ENCODE measurements around the gene CCNE1.

DNA sequence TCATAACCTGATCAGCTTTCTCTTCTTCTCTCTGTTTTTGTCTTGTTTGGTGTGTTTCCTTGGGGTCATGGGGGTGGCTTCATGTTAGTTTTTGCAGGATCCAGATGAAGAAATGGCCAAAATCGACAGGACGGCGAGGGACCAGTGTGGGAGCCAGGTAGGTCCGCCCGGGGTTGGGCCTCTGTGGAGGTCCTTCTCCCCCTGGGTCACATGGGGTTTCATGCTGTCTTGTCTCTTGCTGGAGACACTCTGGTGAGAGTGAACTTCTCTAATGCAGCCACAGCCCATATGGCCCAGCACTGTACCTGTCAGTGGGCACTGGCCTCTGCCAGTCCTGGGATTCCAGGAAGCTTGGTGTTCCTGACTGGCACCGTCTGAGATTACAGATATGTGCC lies 1.1 kb downstream of the CCNE1 start:
- TF ChIP-seq, protein P1, sequence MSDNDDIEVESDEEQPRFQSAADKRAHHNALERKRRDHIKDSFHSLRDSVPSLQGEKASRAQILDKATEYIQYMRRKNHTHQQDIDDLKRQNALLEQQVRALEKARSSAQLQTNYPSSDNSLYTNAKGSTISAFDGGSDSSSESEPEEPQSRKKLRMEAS (CRISPR knock-in tag; IDR thresholded peaks at IDR 0.05): no peak
- TF ChIP-seq CTCF (IDR thresholded peaks at IDR 0.05) (no peak), CREB1 (CRISPR knock-in tag; IDR thresholded peaks at IDR 0.05) (no peak), NFYB (CRISPR knock-in tag; conservative IDR thresholded peaks at IDR 0.05; ENCODE audit: low read depth) (no peak), ATF3 (CRISPR knock-in tag; conservative IDR thresholded peaks at IDR 0.05) (no peak), GRHL2 (CRISPR knock-in tag; IDR thresholded peaks at IDR 0.05; ENCODE audit: insufficient replicate concordance, severe bottlenecking) (no peak), USF2 (CRISPR knock-in tag; IDR thresholded peaks at IDR 0.05) (no peak), ETV6 (CRISPR knock-in tag; IDR thresholded peaks at IDR 0.05) (no peak), ZBTB21 (CRISPR knock-in tag; IDR thresholded peaks at IDR 0.05; ENCODE audit: borderline replicate concordance) (no peak), CDX4 (CRISPR knock-in tag; IDR thresholded peaks at IDR 0.05; ENCODE audit: borderline replicate concordance) (no peak), ZNF232 (CRISPR knock-in tag; IDR thresholded peaks at IDR 0.05) (no peak), FOXP1 (CRISPR knock-in tag; IDR thresholded peaks at IDR 0.05; ENCODE audit: borderline replicate concordance) (no peak)
- TF ChIP-seq, protein P2, sequence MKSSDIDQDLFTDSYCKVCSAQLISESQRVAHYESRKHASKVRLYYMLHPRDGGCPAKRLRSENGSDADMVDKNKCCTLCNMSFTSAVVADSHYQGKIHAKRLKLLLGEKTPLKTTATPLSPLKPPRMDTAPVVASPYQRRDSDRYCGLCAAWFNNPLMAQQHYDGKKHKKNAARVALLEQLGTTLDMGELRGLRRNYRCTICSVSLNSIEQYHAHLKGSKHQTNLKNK (CRISPR knock-in tag; IDR thresholded peaks at IDR 0.05): no peak
